ENCODE data around the gene LSM3. TPM values are rescaled to one million over a fixed set of nuclear protein-coding genes. Genes with fewer than 3 reads are reported as not detected.

The LSM3 gene
- total RNA-seq, 1 donor from 2014 or later: 12.4 TPM

GRCh38 chr3:14147617-14148016 lies 31.0 kb upstream of the LSM3 start:
- Mint-ChIP-seq H3K27me3 (no peaks in the 10 kb centered on the region), H3K9me3 (no peaks in the 10 kb centered on the region), H3K36me3 (peaks cover 13% of the 10 kb centered on the region), H3K27ac (no peak overlapping the region), H3K4me1 (ENCODE audit: unreplicated experiment) (peaks cover 19% of the 10 kb centered on the region), H3K4me3 (no peak overlapping the region)
- peak; percentile 39 for DNase-seq (ENCODE audit: extremely low spot score, unreplicated experiment)
- TF ChIP-seq, protein P1, sequence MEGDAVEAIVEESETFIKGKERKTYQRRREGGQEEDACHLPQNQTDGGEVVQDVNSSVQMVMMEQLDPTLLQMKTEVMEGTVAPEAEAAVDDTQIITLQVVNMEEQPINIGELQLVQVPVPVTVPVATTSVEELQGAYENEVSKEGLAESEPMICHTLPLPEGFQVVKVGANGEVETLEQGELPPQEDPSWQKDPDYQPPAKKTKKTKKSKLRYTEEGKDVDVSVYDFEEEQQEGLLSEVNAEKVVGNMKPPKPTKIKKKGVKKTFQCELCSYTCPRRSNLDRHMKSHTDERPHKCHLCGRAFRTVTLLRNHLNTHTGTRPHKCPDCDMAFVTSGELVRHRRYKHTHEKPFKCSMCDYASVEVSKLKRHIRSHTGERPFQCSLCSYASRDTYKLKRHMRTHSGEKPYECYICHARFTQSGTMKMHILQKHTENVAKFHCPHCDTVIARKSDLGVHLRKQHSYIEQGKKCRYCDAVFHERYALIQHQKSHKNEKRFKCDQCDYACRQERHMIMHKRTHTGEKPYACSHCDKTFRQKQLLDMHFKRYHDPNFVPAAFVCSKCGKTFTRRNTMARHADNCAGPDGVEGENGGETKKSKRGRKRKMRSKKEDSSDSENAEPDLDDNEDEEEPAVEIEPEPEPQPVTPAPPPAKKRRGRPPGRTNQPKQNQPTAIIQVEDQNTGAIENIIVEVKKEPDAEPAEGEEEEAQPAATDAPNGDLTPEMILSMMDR (conservative IDR thresholded peaks at IDR 0.05): no peak

DNA sequence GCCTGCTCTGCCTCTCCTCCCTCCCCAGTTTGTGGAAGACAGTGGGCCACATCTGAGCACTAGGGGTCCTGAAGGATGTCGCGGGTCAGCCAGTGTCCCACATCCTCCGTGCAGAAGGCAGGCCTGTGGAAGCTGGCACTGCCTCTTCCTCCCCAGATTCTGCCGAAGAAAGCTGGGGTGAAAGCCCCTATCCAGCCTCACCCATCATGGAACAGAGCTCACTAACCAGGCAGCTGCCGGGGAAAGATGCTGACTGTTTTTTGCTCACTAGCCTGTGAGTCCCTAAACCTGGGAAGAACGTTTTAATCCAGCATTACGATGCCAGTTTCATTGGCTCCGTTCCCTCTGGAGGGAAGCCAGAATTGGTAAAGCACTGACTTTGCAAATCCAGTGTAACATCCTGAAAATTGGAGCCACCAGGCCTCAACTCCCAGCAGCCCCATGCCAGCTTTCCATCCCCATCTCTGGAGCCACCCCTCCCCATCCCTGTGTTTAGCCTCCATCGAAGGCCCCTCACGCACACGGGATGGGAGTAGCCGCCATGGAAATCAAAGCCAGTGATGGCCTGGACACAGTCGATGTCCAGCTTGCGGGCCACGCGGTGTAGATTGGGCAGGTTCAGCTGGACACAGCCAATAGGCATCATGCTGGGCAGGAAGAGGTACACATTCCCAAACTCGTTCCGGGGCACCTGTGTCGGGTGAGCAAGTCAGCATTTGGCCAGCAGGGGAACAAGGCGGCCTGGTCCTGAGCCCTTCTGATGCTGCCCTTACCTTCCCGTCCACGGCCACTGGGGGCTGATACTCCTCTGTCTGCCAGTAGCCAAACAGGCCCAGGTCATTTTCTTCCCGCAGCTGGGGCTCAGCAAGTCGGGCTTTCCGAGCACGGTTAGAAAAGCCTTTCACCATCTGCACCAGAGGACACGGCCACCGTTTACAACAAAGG lies 30.3 kb upstream of the LSM3 start:
- H3K9me3 Mint-ChIP-seq: no peaks in the 10 kb centered on the region
- H3K27me3 Mint-ChIP-seq: no peaks in the 10 kb centered on the region
- peaks cover 14% of the 10 kb centered on the region for H3K4me1 Mint-ChIP-seq (ENCODE audit: unreplicated experiment)
- TF ChIP-seq, protein P1 (conservative IDR thresholded peaks at IDR 0.05): peak; percentile 52
- no peak overlapping the region for H3K27ac Mint-ChIP-seq
- peaks cover 13% of the 10 kb centered on the region for H3K36me3 Mint-ChIP-seq
- H3K4me3 Mint-ChIP-seq: no peak overlapping the region
- DNase-seq (ENCODE audit: extremely low spot score, unreplicated experiment): peak; percentile 60

GRCh38 chr3:14150078-14150477 lies 28.5 kb upstream of the LSM3 start:
- peak; percentile 53 for DNase-seq (ENCODE audit: extremely low spot score, unreplicated experiment)
- no peak overlapping the region for H3K27ac Mint-ChIP-seq
- no peaks in the 10 kb centered on the region for H3K27me3 Mint-ChIP-seq
- no peaks in the 10 kb centered on the region for H3K9me3 Mint-ChIP-seq
- peaks cover 17% of the 10 kb centered on the region for H3K36me3 Mint-ChIP-seq
- TF ChIP-seq, protein P1 (conservative IDR thresholded peaks at IDR 0.05): no peak
- H3K4me1 Mint-ChIP-seq (ENCODE audit: unreplicated experiment): peaks cover 3% of the 10 kb centered on the region
- no peak overlapping the region for H3K4me3 Mint-ChIP-seq

- Mint-ChIP-seq H3K4me1 (ENCODE audit: unreplicated experiment) (no peaks in the 10 kb centered on the region), H3K9me3 (no peaks in the 10 kb centered on the region), H3K27me3 (no peaks in the 10 kb centered on the region), H3K36me3 (peaks cover 17% of the 10 kb centered on the region), H3K27ac (no peak overlapping the region), H3K4me3 (no peak overlapping the region)
- TF ChIP-seq, protein P1 (conservative IDR thresholded peaks at IDR 0.05): no peak
- DNase-seq (ENCODE audit: extremely low spot score, unreplicated experiment): peak; percentile 44
Measured at GRCh38 chr3:14150491-14151230, 28.0 kb upstream of the LSM3 start.

DNA sequence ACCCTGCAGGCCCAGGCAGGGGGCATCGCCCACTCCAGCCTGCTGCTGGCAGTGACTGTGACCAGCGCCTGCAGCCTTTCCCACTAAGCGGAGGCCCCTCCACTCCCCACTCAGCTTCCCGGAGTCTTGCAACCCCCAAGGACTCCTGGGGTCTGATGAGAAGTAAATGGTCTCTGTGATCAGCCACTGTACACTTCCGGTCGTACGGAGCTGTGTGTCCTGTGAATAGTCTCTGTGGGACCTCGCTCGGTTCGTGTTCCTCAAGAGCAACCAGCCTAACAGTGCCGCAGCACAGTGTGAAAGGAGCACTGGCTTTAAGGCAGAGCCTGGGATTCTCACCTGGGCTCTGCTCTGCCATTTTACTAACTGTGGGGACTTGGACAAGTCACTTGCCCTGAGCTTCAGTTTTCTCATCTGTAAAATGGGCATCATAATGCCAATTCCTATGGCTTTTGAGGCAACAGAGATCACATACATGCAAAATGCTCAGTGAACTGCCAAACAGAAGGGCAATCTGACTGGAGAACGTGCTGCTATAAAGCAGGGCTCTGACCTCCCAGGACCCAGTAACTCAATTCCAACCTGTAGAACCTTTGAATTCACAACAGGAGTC lies 27.0 kb upstream of the LSM3 start:
- TF ChIP-seq, protein P1 (conservative IDR thresholded peaks at IDR 0.05): no peak
- Mint-ChIP-seq H3K27me3 (no peaks in the 10 kb centered on the region), H3K36me3 (peaks cover 18% of the 10 kb centered on the region), H3K27ac (no peak overlapping the region), H3K4me3 (no peak overlapping the region), H3K4me1 (ENCODE audit: unreplicated experiment) (no peaks in the 10 kb centered on the region), H3K9me3 (no peaks in the 10 kb centered on the region)
- DNase-seq (ENCODE audit: extremely low spot score, unreplicated experiment): no peak
